GM12878 (cell line): ENCODE results near the gene PDLIM3. TPM values are rescaled to one million over a fixed set of nuclear protein-coding genes. Genes with fewer than 3 reads are reported as not detected.

Experiments
- ATAC-seq: fragments of 200-7000 bp; cut with Tn5 transposase; 3 replicates; pipeline ENCODE4 v1.9.1; 2020; ENCODE audit warnings: mild to moderate bottlenecking, moderate library complexity
- BruUV-seq: library from RNA; stranded (reverse); fragments of 400-500 nt; replicated peaks from 2 replicates; lab custom pipeline; 2021; lab: Mats Ljungman, UMichigan
- CTCF ChIA-PET: fragments of 300-600 bp; sonication (Branson Sonifier 250); formaldehyde crosslinking; extraction: SDS; loops from one replicate; lab custom pipeline; 2021; ENCODE audit warnings: inconsistent platforms; lab: Yijun Ruan, JAX
- POLR2A ChIA-PET: fragments of 350-600 bp; formaldehyde crosslinking; extraction: SDS; loops from one replicate; lab custom pipeline; 2021; ENCODE audit warnings: inconsistent platforms; lab: Charles Lee
- RAD21 ChIA-PET: fragments of 300-600 bp; sonication (Branson Sonifier 250); formaldehyde crosslinking; loops from one replicate; lab custom pipeline; 2023; ENCODE audit warnings: antibody characterized with exemption; ENCODE audit not compliant: unreplicated experiment; lab: Charles Lee
- SMC1A ChIA-PET: fragments of 300-600 bp; sonication (Branson Sonifier 250); formaldehyde crosslinking; loops from one replicate; lab custom pipeline; 2023; ENCODE audit not compliant: unreplicated experiment, uncharacterized antibody; lab: Charles Lee
- DNase-seq: peaks from one replicate; pipeline ENCODE4 v3.0.0-alpha.2; 2011; ENCODE audit warnings: low read depth, low spot score
- FAIRE-seq: peaks from 3 replicates; lab custom pipeline; 2011; peaks lifted over from hg19 to GRCh38; lab: Jason Lieb, UNC
- H2AFZ ChIP-seq: 2 replicates; pipeline ENCODE4 v1.6.0; 2011; ENCODE audit warnings: low read depth, low read length, control low read depth; ENCODE audit not compliant: control insufficient read depth
- H3K27ac ChIP-seq: 2 replicates; pipeline ENCODE4 v1.5.1; 2011; ENCODE audit warnings: control low read depth; ENCODE audit not compliant: control insufficient read depth, insufficient read depth
- H3K27me3 ChIP-seq, 2 experiments: replicated peaks in 1 of 2; 2 replicates each; pipeline versions ENCODE4 v1.6.0 to v1.6.1; 2011; ENCODE audit warnings: low read length in 1 of 2; ENCODE audit not compliant: control insufficient read depth in 2 of 2, insufficient read depth in 2 of 2
- H3K36me3 ChIP-seq, 2 experiments: 2 replicates each; pipeline ENCODE4 v1.5.1; 2011; ENCODE audit warnings: low read length in 1 of 2; ENCODE audit not compliant: control insufficient read depth in 2 of 2, insufficient read depth in 2 of 2
- H3K4me1 ChIP-seq: 2 replicates; pipeline ENCODE4 v1.6.1; 2011; ENCODE audit warnings: mild to moderate bottlenecking, low read length, moderate library complexity, mixed read lengths; ENCODE audit not compliant: control insufficient read depth, insufficient read depth
- H3K4me2 ChIP-seq: 2 replicates; pipeline ENCODE4 v1.6.0; 2011; ENCODE audit warnings: control low read depth; ENCODE audit not compliant: control insufficient read depth, insufficient read depth
- H3K4me3 ChIP-seq: fragments of 200-600 bp; sonication (generic); 2 replicates; pipeline ENCODE4 v1.5.1; 2016
- H3K79me2 ChIP-seq: 2 replicates; pipeline ENCODE4 v1.6.0; 2011; ENCODE audit warnings: low read length; ENCODE audit not compliant: control insufficient read depth, insufficient read depth
- H3K9ac ChIP-seq: 2 replicates; pipeline ENCODE4 v1.8.0; 2011; ENCODE audit warnings: low read length, control low read depth, mixed read lengths; ENCODE audit not compliant: control insufficient read depth, insufficient read depth
- H3K9me3 ChIP-seq: replicated peaks from 3 replicates; pipeline ENCODE4 v1.5.1; 2011; ENCODE audit warnings: mild to moderate bottlenecking, low read length; ENCODE audit not compliant: control insufficient read depth, insufficient read depth
- H4K20me1 ChIP-seq: 2 replicates; pipeline ENCODE4 v1.6.0; 2011; ENCODE audit not compliant: control insufficient read depth, insufficient read depth
- CBX3 ChIP-seq: fragments of 200-600 bp; sonication (generic); IDR thresholded peaks from 2 replicates; pipeline ENCODE4 v1.6.1; 2016; ENCODE audit warnings: low read depth, borderline replicate concordance
- EZH2 ChIP-seq: IDR thresholded peaks from 2 replicates; pipeline ENCODE4 v1.6.1; 2012; ENCODE audit warnings: low read depth, mild to moderate bottlenecking, control low read depth, inconsistent platforms, low read length, borderline replicate concordance; ENCODE audit not compliant: control insufficient read depth
- HDAC6 ChIP-seq: fragments of 200-600 bp; sonication (generic); IDR thresholded peaks from one replicate; pipeline ENCODE4 v1.8.0; 2017; ENCODE audit warnings: antibody characterized with exemption; ENCODE audit not compliant: unreplicated experiment
- MTA2 ChIP-seq: fragments of 450-650 bp; IDR thresholded peaks from 2 replicates; pipeline ENCODE4 v1.6.1; 2016; ENCODE audit warnings: low read depth, mild to moderate bottlenecking, moderate library complexity
- NR2C2 ChIP-seq: IDR thresholded peaks from 2 replicates; pipeline ENCODE4 v1.6.1; 2011; ENCODE audit warnings: borderline replicate concordance, low read depth; ENCODE audit not compliant: control insufficient read depth, insufficient read length
- ZZZ3 ChIP-seq: IDR thresholded peaks from 2 replicates; pipeline ENCODE4 v1.6.1; 2011; ENCODE audit warnings: low read depth; ENCODE audit not compliant: control insufficient read depth, insufficient read length
- WGBS: methylation state at CpG from one replicate; pipeline ENCODE4 v1.1.6; 2016; ENCODE audit warnings: low lambda C conversion rate; ENCODE audit not compliant: insufficient replicate concordance, insufficient coverage; ENCODE audit errors: missing lambda C conversion rate; 5-methylcytosine and 5-hydroxymethylcytosine counted together
- in situ Hi-C: fragments of 300-500 bp; cut with MboI; formaldehyde crosslinking; loops from 9 replicates; pipeline ENCODE4 v1.14.3; 2018; ENCODE audit warnings: mixed read lengths
- intact Hi-C: fragments of 100-400 bp; cut with micrococcal nuclease; formaldehyde crosslinking; loops from one replicate; pipeline ENCODE4 v1.14.2; 2022; ENCODE audit not compliant: unreplicated experiment
- polyA plus RNA-seq, 11 experiments: library from polyadenylated mRNA; depleted of rRNA in 4 of 11; unstranded in 6 of 11; stranded (reverse) in 5 of 11; fragments of >200 nt; fragmentation: Nextera tagmentation in 4 of 11; fragmentation: Illumina TruSeq in 1 of 11; extraction: Ambion mirVana in 4 of 11; extraction: Trizol in 1 of 11; gene quantifications; 1 replicate in 1 of 11; 2 replicates in 10 of 11; pipeline versions ENCODE4 v1.2.1 to v1.2.3, GENCODE V29; 2011 to 2016; ENCODE audit warnings: inconsistent platforms in 2 of 11, missing spikeins in 2 of 11, low read depth in 1 of 11
- total RNA-seq, 4 experiments: library from RNA; depleted of rRNA in 3 of 4; stranded (reverse); fragments of >200 nt in 3 of 4; fragmentation: Illumina TruSeq in 1 of 4; extraction: Trizol in 1 of 4; gene quantifications; 2 replicates each; pipeline versions ENCODE4 v1.2.1 to v1.2.3, GENCODE V29; 2013 to 2021

Gene PDLIM3
- total and polyA plus RNA-seq, 10 of the 15 experiments (the other 5 are each of a cell fraction or from before 2014, with no cell fraction given): 0.04 to 0.43 (median 0.08) TPM; not detected in 7

GRCh38 chr4:185529413-185529812 is 5.9 kb downstream of the PDLIM3 start:
- ChIA-PET CTCF (interaction anchor here (0.5 kb wide), 1 partner anchor 1429 kb away, joined by 3 read pairs; no protein-coding TSS in a partner anchor), SMC1A (no interaction called here), RAD21 (no interaction called here), POLR2A (no interaction called here)
- Histone ChIP-seq H2AFZ (no peak overlapping the region), H3K4me3 (no peak overlapping the region), H3K36me3 (no peaks in the 10 kb centered on the region), H3K9ac (no peak overlapping the region), H3K4me2 (no peak overlapping the region), H3K4me1 (no peaks in the 10 kb centered on the region), H3K9me3 (no peaks in the 10 kb centered on the region; the same call in 2 of the 3 replicates), H3K27me3 (peaks cover 0 to 2% of the 10 kb centered on the region in 2 experiments; a peak in 2 of 4 replicates), H3K27ac (no peak overlapping the region), H4K20me1 (no peaks in the 10 kb centered on the region), H3K79me2 (no peaks in the 10 kb centered on the region)
- DNase-seq (no peak), ATAC-seq (no peak), FAIRE-seq (no peak)
- 51% methylated on average over 8 of the region's 8 CpGs for WGBS
- TF ChIP-seq NR2C2 (no peak), EZH2 (no peak), CBX3 (no peak)
- in situ Hi-C loops: no loop called here
- BruUV-seq: no TSS peak
- intact Hi-C loops: no loop called here

GRCh38 chr4:185524888-185525863 is 10.1 kb downstream of the PDLIM3 start:
- intact Hi-C loops (no loop called here), in situ Hi-C loops (no loop called here)
- no peak overlapping the region for H3K9ac ChIP-seq
- 50% methylated on average over 5 of the region's 5 CpGs for WGBS
- DNase-seq (no peak), FAIRE-seq (no peak), ATAC-seq (no peak)
- BruUV-seq: no TSS peak
- H3K4me3 ChIP-seq: no peak overlapping the region
- H3K4me2 ChIP-seq: no peak overlapping the region
- no peaks in the 10 kb centered on the region for H3K4me1 ChIP-seq
- TF ChIP-seq ZZZ3: no peak
- TF ChIP-seq MTA2: no peak
- no peak for TF ChIP-seq HDAC6
- no peaks in the 10 kb centered on the region for H4K20me1 ChIP-seq
- H3K27ac ChIP-seq: no peak overlapping the region
- no peaks in the 10 kb centered on the region; a peak in 1 of 4 replicates for H3K27me3 ChIP-seq
- ChIA-PET CTCF (no interaction called here), SMC1A (interaction anchor here (0.6 to 1.4 kb wide), 2 partner anchors 14 to 387 kb away, joined by 4 read pairs; no protein-coding TSS in a partner anchor), POLR2A (no interaction called here), RAD21 (no interaction called here)
- no peaks in the 10 kb centered on the region for H3K36me3 ChIP-seq
- H2AFZ ChIP-seq: no peak overlapping the region
- H3K79me2 ChIP-seq: no peaks in the 10 kb centered on the region
- H3K9me3 ChIP-seq: no peaks in the 10 kb centered on the region; the same call in 2 of the 3 replicates
